Measurements from ENCODE around the gene COL23A1.
"Not testable (repeated sequence)": the region's sequence is repeated elsewhere in the genome, so short reads cannot be mapped to it uniquely, and the experiment has no call there.

Gene COL23A1

DNA sequence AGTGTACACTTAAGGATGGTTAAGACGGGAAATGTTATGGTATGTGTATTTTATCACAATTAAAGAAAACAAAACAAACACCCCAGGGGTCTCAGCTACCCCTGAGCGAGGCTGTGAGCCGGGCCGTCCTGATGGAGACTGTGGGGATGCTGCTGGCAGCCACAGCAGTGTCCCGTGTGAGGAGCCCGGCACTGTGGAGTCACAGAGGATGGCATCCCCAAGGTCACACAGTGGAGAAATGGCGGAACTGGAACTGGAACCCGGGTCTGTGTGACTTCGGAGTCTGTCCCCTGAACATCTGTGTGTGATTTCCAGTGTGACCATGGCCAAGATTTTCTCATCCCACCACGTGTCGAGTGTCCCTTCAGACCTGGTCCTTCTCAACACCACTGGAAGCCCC is 276.9 kb downstream of the COL23A1 start:
- no peak for DNase-seq

- DNase-seq = no peak
These were observed 277.3 kb downstream of the COL23A1 start for GRCh38 chr5:178312880-178313282.

- DNase-seq = no peak
These were observed 279.9 kb downstream of the COL23A1 start for GRCh38 chr5:178310130-178310865.

DNA sequence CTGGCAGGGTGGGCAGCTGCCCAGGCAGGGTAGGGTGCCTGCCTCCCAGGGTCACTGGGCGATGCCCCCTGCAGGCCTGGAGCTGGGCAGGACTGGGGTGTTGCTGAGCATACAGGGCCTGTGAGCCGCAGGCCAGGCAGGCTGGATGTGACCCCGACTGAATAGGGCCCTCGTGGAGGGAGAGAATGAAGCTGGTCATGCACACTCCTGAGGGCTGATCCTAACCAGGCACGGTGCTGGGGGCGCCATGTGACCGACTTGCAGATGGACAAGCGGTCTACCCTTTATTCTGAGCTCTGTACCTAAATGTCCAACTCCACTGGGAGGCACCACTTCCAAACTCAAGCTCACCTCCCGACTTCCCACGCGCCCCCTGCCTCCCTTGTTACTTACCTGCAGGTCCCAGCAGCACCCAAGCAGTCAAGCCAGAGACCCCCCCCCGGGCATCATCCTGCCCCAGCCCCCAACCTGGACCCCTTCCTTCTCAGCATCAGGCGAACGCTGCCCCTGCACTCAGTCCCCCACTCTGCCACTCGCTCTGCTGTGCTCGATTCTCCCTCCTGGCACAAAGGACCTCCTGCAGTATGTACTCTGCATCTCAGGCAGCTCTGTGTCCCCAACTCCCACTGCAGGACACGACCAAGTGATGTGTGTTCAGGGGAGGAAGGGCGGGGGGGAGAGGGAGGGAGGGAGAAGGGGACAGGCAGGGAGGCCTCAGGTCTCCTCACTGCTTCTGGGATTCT is 280.8 kb downstream of the COL23A1 start:
- no peak for DNase-seq

GRCh38 chr5:178308541-178309092 is 281.6 kb downstream of the COL23A1 start:
- no peak for DNase-seq

- DNase-seq = no peak
These were observed 282.7 kb downstream of the COL23A1 start for GRCh38 chr5:178307267-178308045.

- no peak for DNase-seq
These were observed 283.6 kb downstream of the COL23A1 start for GRCh38 chr5:178306430-178307225.

DNA sequence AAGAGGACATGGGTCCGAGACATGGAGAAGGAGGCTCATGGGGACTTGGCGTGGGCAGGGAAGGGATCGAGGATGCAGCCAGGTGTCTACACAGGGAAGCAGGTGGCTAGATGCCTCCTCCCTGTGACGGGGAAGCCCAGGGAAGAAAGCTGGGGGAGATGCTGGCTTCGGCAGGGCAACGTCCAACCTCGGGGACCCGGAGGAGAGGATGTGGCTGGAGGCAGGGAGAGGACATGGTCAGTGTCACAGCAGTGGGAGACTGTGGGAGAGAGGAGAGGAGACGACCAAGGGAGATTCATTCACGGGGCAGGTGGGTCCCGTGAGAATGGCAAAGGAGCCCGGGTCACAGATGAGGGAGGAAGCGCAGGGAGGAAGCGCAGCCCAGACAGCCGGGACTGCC is 284.4 kb downstream of the COL23A1 start:
- no peak for DNase-seq

GRCh38 chr5:178304761-178305645 is 285.2 kb downstream of the COL23A1 start:
- no peak for DNase-seq

GRCh38 chr5:178304016-178304415 is 286.2 kb downstream of the COL23A1 start:
- no peak for DNase-seq

DNA sequence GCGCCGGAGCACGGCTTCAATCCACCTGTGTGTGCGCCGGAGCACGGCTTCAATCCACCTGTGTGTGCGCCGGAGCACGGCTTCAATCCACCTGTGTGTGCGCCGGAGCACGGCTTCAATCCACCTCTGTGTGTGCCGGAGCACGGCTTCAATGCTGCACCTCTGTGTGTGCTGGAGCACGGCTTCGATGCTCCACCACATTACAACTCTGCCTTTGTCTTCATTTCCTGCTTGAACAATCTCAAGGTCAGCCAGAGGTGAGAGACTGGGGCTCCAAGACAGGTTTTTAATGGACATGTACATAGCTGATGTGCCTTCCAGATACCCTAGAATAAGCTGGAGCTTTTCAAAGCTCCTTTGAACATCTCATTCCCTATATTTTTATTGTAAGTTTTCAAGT is 287.9 kb downstream of the COL23A1 start:
- DNase-seq = not testable (repeated sequence)

GRCh38 chr5:178301641-178302040 is 288.6 kb downstream of the COL23A1 start:
- no peak for DNase-seq

DNA sequence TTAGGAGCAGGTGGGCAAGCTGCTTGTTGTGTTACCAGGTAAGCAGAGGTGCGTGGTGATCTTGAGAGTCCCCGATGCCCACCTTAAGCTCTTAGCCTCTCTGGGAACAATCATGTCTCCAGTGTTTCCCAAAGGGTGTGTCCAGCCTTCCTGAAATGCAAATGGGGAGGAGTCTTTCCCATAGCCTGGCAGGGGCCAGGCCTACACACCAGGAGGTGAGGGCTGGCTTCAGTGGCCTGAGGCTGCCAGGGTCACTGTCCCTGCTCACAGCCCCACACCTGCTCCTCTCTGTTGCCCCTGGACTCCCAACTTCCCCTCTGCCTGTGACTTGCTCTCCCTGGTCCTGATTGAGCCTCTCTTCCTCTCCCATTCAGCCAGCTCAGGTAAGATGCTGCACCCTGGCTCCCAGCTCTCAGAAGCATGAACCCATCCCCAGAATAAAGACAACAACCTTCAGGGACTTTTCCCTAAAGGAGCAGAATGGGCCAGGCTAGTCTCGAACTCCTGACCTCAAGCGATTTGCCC is 291.8 kb downstream of the COL23A1 start:
- DNase-seq = no peak

DNA sequence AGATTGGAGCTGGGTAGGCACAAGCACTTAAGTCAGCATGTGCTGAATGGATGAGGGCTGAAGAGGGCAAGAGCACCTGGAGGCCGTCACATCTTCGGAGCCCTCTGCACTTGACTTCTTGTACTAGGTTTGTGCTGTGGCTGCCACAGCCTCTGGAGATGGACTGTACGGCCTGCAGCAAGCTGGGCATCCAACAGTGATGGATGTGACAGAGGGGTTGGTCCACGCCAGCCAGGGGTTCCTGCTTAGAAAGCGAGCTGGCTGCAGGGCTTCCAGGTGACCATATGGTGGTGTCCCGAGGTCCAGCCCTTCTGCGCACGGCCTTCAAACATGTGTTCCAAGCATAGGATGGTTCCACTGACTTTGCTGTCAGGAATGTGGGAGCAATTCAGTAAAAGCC is 292.4 kb downstream of the COL23A1 start:
- DNase-seq = no peak

GRCh38 chr5:178296066-178296465 is 294.1 kb downstream of the COL23A1 start:
- no peak for DNase-seq

DNA sequence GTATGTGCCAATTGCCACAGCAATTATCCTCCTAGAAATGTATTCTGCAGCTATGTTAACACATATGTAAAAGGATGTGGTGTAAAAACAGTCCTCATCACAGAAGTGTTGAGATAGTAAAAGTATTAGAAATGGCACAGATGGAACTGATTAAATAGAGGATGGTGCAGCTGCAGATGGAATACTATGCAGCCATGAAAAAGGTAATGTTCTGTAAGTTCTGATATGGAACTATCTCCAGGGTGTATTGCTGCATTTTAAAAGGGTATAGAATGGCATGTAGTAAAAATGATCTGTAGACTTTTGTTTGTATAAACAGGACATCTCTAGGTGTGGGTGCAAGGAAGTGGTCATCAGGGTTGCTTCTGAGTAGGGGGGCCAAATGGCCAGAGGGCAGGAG is 294.6 kb downstream of the COL23A1 start:
- DNase-seq = no peak

DNA sequence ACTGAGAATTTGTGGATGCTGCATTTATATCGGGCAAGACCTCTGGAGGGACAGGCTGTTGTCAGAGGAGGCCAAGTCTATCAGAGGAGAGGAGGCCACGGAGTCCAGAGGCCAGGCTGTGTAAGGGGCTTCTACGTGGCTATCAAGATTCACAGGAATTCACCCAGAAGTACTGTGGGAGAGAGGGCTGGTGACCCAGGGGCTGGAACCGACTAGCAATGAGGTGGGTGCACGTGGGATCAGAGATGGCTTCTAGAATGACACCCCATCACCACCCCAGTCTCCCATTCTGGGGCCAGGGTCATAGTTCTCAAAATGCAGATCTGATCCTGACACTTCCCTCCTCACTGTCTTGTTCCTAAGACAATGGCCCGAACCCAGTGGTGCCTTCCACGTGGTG is 296.4 kb downstream of the COL23A1 start:
- DNase-seq = no peak

GRCh38 chr5:178293400-178293799 is 296.8 kb downstream of the COL23A1 start:
- DNase-seq = no peak

- no peak for DNase-seq
These were observed 297.4 kb downstream of the COL23A1 start for GRCh38 chr5:178292826-178293205.

- no peak for DNase-seq
These were observed 298.0 kb downstream of the COL23A1 start for GRCh38 chr5:178291969-178292825.

Data from NCI-H2107 (cell line).